ENCODE results near the gene ZDHHC14. TPM values are rescaled to one million over a fixed set of nuclear protein-coding genes. Genes with fewer than 3 reads are reported as not detected.

ZDHHC14 gene
- total RNA-seq, 1 experiment from 2014 or later: 3.2 TPM

DNA sequence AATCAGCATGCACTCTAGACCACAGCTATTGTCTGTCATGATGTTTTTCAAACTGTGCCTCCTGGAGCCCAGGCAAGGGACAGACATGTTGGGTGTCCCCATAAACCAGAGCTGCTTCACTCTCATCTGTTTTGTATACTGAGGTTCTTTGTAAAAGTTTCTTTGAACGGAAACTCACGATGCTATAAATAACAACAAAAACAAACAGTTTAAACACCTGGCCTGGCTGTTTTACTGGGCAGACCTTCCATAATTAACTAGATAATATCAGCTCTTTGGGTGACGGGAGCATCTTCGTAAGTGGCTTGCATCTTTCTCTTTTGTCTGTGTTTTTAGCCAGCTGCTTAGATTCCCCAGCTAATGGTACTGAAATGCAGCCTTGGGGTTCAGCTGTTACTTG, 190.3 kb downstream of the ZDHHC14 start:
- no peaks in the 10 kb centered on the region for H3K36me3 ChIP-seq (ENCODE audit: insufficient read depth, low read length, poor library complexity, severe bottlenecking)
- no peaks in the 10 kb centered on the region for H3K9me3 ChIP-seq (ENCODE audit: low read depth, low read length, poor library complexity, severe bottlenecking)
- no peak overlapping the region for H3K27ac ChIP-seq (ENCODE audit: low read depth, low read length, poor library complexity, severe bottlenecking)
- intact Hi-C loops (cut with micrococcal nuclease; ENCODE audit: unreplicated experiment): no loop called here
- no peaks in the 10 kb centered on the region for H3K4me1 ChIP-seq (ENCODE audit: insufficient read depth, low read length, poor library complexity, severe bottlenecking)
- ChIA-PET POLR2A (ENCODE audit: low non-redundant PET) (no interaction called here), CTCF (interaction anchor here (0.7 kb wide), 1 partner anchor 8 kb away, joined by 9 read pairs; no protein-coding TSS in a partner anchor)
- no peak for DNase-seq (ENCODE audit: low spot score)
- H3K27me3 ChIP-seq (replicated peaks; ENCODE audit: insufficient read depth, low read depth, low read length, poor library complexity): no peaks in the 10 kb centered on the region
- no peak overlapping the region for H3K4me3 ChIP-seq (ENCODE audit: low read depth, low read length, poor library complexity, severe bottlenecking)
- TF ChIP-seq EZH2 (IDR thresholded peaks at IDR 0.05; ENCODE audit: borderline replicate concordance, low read depth, low read length, poor library complexity, severe bottlenecking): no peak
- TF ChIP-seq, protein P1, sequence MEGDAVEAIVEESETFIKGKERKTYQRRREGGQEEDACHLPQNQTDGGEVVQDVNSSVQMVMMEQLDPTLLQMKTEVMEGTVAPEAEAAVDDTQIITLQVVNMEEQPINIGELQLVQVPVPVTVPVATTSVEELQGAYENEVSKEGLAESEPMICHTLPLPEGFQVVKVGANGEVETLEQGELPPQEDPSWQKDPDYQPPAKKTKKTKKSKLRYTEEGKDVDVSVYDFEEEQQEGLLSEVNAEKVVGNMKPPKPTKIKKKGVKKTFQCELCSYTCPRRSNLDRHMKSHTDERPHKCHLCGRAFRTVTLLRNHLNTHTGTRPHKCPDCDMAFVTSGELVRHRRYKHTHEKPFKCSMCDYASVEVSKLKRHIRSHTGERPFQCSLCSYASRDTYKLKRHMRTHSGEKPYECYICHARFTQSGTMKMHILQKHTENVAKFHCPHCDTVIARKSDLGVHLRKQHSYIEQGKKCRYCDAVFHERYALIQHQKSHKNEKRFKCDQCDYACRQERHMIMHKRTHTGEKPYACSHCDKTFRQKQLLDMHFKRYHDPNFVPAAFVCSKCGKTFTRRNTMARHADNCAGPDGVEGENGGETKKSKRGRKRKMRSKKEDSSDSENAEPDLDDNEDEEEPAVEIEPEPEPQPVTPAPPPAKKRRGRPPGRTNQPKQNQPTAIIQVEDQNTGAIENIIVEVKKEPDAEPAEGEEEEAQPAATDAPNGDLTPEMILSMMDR (conservative IDR thresholded peaks at IDR 0.05; ENCODE audit: low read depth, low read length): no peak
- BruUV-seq (replicated peaks): no TSS peak

DNA sequence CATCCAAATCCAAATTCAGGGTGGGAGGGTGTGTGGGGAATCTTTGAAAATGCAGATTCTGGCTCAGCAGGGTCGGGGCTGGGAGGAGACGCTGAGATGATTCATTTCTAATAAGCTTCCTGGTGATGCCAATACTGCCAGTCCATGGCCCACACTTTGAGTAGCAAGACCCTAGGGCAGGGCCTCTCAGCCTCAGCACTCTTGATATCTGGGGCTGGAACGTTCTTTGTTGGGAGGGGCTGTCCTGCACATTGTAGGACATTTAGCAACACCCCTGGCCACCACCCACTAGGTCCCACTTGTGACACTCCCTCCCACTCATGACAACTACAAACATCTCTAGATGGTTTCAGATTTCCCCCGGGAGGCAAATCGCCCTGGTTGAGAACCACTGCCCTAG, 191.0 kb downstream of the ZDHHC14 start:
- DNase-seq (ENCODE audit: low spot score): no peak

DNA sequence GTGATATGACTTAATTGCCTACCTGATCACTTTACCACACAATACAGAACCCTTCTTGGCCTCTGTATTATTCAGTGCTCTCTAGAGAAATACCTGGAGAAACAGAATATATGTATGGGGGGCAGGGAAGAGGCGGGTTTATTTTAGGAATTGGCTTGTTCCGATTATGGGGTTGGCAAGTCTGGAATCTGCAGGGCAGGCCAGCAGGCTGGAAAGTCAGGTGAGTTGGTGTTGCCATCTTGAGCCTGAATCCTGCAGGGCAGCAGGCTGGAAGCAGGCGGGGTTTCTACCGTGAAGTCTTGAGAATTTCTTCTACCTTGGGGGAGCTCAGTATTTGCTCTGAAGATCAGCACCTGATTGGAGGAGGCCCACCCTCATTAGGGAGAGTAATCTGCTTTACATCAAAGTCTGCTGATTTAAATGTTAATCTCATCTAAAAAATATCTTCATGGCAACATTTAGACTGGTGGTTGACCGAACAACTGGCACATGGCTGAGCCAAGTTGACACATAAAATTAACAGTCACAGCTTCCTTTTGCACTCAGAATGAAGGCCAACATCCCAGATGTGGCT, 193.9 kb downstream of the ZDHHC14 start:
- Histone ChIP-seq H3K36me3 (ENCODE audit: insufficient read depth, low read length, poor library complexity, severe bottlenecking) (no peaks in the 10 kb centered on the region), H3K27ac (ENCODE audit: low read depth, low read length, poor library complexity, severe bottlenecking) (no peak overlapping the region), H3K27me3 (replicated peaks; ENCODE audit: insufficient read depth, low read depth, low read length, poor library complexity) (no peaks in the 10 kb centered on the region), H3K9me3 (ENCODE audit: low read depth, low read length, poor library complexity, severe bottlenecking) (no peaks in the 10 kb centered on the region), H3K4me3 (ENCODE audit: low read depth, low read length, poor library complexity, severe bottlenecking) (no peak overlapping the region), H3K4me1 (ENCODE audit: insufficient read depth, low read length, poor library complexity, severe bottlenecking) (no peaks in the 10 kb centered on the region)
- CTCF ChIA-PET: no interaction called here
- no TSS peak for BruUV-seq (replicated peaks)
- DNase-seq (ENCODE audit: low spot score): no peak
- intact Hi-C loops (cut with micrococcal nuclease; ENCODE audit: unreplicated experiment): no loop called here
- TF ChIP-seq EZH2 (IDR thresholded peaks at IDR 0.05; ENCODE audit: borderline replicate concordance, low read depth, low read length, poor library complexity, severe bottlenecking): no peak
- TF ChIP-seq, protein P1 (conservative IDR thresholded peaks at IDR 0.05; ENCODE audit: low read depth, low read length): no peak
- POLR2A ChIA-PET (ENCODE audit: low non-redundant PET): no interaction called here

More for the DNA sequence above, 191.0 kb downstream of the ZDHHC14 start:
- Histone ChIP-seq H3K27me3 (replicated peaks; ENCODE audit: insufficient read depth, low read depth, low read length, poor library complexity) (no peaks in the 10 kb centered on the region), H3K4me3 (ENCODE audit: low read depth, low read length, poor library complexity, severe bottlenecking) (no peak overlapping the region), H3K27ac (ENCODE audit: low read depth, low read length, poor library complexity, severe bottlenecking) (no peak overlapping the region), H3K9me3 (ENCODE audit: low read depth, low read length, poor library complexity, severe bottlenecking) (no peaks in the 10 kb centered on the region), H3K36me3 (ENCODE audit: insufficient read depth, low read length, poor library complexity, severe bottlenecking) (no peaks in the 10 kb centered on the region), H3K4me1 (ENCODE audit: insufficient read depth, low read length, poor library complexity, severe bottlenecking) (no peaks in the 10 kb centered on the region)
- no TSS peak for BruUV-seq (replicated peaks)
- POLR2A ChIA-PET (ENCODE audit: low non-redundant PET): no interaction called here
- intact Hi-C loops (cut with micrococcal nuclease; ENCODE audit: unreplicated experiment): no loop called here
- CTCF ChIA-PET: no interaction called here
- TF ChIP-seq, protein P1 (conservative IDR thresholded peaks at IDR 0.05; ENCODE audit: low read depth, low read length): no peak
- no peak for TF ChIP-seq EZH2 (IDR thresholded peaks at IDR 0.05; ENCODE audit: borderline replicate concordance, low read depth, low read length, poor library complexity, severe bottlenecking)

Data from A673 (cell line).